Fibroblast of lung (primary cell): ENCODE data around the gene MYO18A. TPM values are rescaled to one million over a fixed set of nuclear protein-coding genes. Genes with fewer than 3 reads are reported as not detected.

Source experiments
- DNase-seq, 2 donors: peaks; one replicate each; pipeline versions ENCODE4 v3.0.0 to v3.0.0-alpha.2; 2010; ENCODE audit warnings: low read depth in 2 of 2
- H2AFZ ChIP-seq: 2 replicates; pipeline ENCODE4 v1.5.1; 2012; ENCODE audit warnings: low read length, control low read depth, inconsistent platforms
- H3K27ac ChIP-seq: 2 replicates; pipeline ENCODE4 v1.5.1; 2011; ENCODE audit warnings: low read length, control low read depth; ENCODE audit not compliant: insufficient read depth
- H3K27me3 ChIP-seq: 2 replicates; pipeline ENCODE4 v1.5.1; 2011; ENCODE audit warnings: mild to moderate bottlenecking, low read length; ENCODE audit not compliant: control insufficient read depth, insufficient read depth
- H3K36me3 ChIP-seq: 2 replicates; pipeline ENCODE4 v1.5.1; 2011; ENCODE audit warnings: low read length; ENCODE audit not compliant: control insufficient read depth, insufficient read depth
- H3K4me1 ChIP-seq: 2 replicates; pipeline ENCODE4 v1.5.1; 2011; ENCODE audit warnings: low read length; ENCODE audit not compliant: control insufficient read depth, insufficient read depth; ENCODE audit errors: extremely low read depth
- H3K4me2 ChIP-seq: 2 replicates; pipeline ENCODE4 v1.5.1; 2011; ENCODE audit warnings: low read length, control low read depth; ENCODE audit not compliant: insufficient read depth; ENCODE audit errors: extremely low read depth
- H3K4me3 ChIP-seq, 4 experiments: fragments of 200-600 bp in 1 of 4; sonication (generic) in 1 of 4; replicated peaks in 1 of 4; 2 replicates each; pipeline ENCODE4 v1.5.1; 2011 to 2016; ENCODE audit warnings: low read length in 4 of 4, low read depth in 3 of 4, mild to moderate bottlenecking in 3 of 4, control low read depth in 2 of 4, inconsistent platforms in 1 of 4, mixed read lengths in 1 of 4; ENCODE audit not compliant: insufficient read depth in 1 of 4; ENCODE audit errors: control extremely low read depth in 1 of 4
- H3K79me2 ChIP-seq: 2 replicates; pipeline ENCODE4 v1.5.1; 2012; ENCODE audit warnings: mild to moderate bottlenecking, low read length, inconsistent platforms; ENCODE audit not compliant: control insufficient read depth, insufficient read depth
- H3K9ac ChIP-seq: 2 replicates; pipeline ENCODE4 v1.5.1; 2011; ENCODE audit warnings: mild to moderate bottlenecking, low read length, control low read depth; ENCODE audit not compliant: insufficient read depth
- H3K9me3 ChIP-seq: 2 replicates; pipeline ENCODE4 v1.5.1; 2012; ENCODE audit warnings: low read depth, low read length; ENCODE audit not compliant: control insufficient read depth, insufficient read depth
- H4K20me1 ChIP-seq: 2 replicates; pipeline ENCODE4 v1.5.1; 2011; ENCODE audit warnings: low read length; ENCODE audit not compliant: control insufficient read depth, insufficient read depth; ENCODE audit errors: extremely low read depth
- CTCF ChIP-seq, 2 donors: IDR thresholded peaks in 1 of 2; conservative IDR thresholded peaks in 1 of 2; 1 replicate in 1 of 2; 2 replicates in 1 of 2; pipeline ENCODE4 v1.5.1; 2011 to 2012; ENCODE audit warnings: low read length in 2 of 2, control low read depth in 1 of 2, inconsistent platforms in 1 of 2, low read depth in 1 of 2, mild to moderate bottlenecking in 1 of 2
- EZH2 ChIP-seq: IDR thresholded peaks from 2 replicates; pipeline ENCODE4 v1.5.1; 2012; ENCODE audit warnings: low read length, control low read depth, mild to moderate bottlenecking; ENCODE audit errors: missing control alignments
- polyA plus RNA-seq, 2 donors: library from polyadenylated mRNA; depleted of rRNA in 1 of 2; stranded (reverse) in 1 of 2; unstranded in 1 of 2; fragments of >200 nt; gene quantifications; 2 replicates each; pipeline ENCODE4 v1.2.1, GENCODE V29; 2011 to 2012; ENCODE audit warnings: missing spikeins in 1 of 2
- total RNA-seq: library from RNA; depleted of rRNA; stranded (reverse); fragments of >200 nt; gene quantifications from 2 replicates; pipeline ENCODE4 v1.2.1, GENCODE V29; 2014

The MYO18A gene
- total and polyA plus RNA-seq, 2 donors (not counting 1 experiment from before 2014, with no cell fraction given) = 11.7 to 133 TPM

GRCh38 chr17:29103341-29103740 lies 76.9 kb downstream of the MYO18A start:
- no peak for TF ChIP-seq EZH2
- TF ChIP-seq CTCF (conservative IDR thresholded peaks at IDR 0.05 in 1 of 2, IDR thresholded peaks at IDR 0.05 in 1 of 2; ENCODE audit: low read depth in 1 of 2, low read length in 2 of 2) = no peak
- Histone ChIP-seq H3K79me2 (no peaks in the 10 kb centered on the region), H4K20me1 (no peaks in the 10 kb centered on the region), H3K9ac (no peak overlapping the region), H3K27ac (no peak overlapping the region), H3K4me3 (no peak overlapping the region), H2AFZ (no peak overlapping the region), H3K9me3 (no peaks in the 10 kb centered on the region), H3K4me1 (no peaks in the 10 kb centered on the region), H3K36me3 (peaks cover 6% of the 10 kb centered on the region), H3K4me2 (no peak overlapping the region), H3K27me3 (no peaks in the 10 kb centered on the region)
- DNase-seq = no peak

- Histone ChIP-seq H3K4me2 (no peak overlapping the region), H3K4me3 (no peak overlapping the region), H2AFZ (no peak overlapping the region), H3K4me1 (no peaks in the 10 kb centered on the region), H3K36me3 (peaks cover 9% of the 10 kb centered on the region), H4K20me1 (no peaks in the 10 kb centered on the region), H3K27me3 (no peaks in the 10 kb centered on the region), H3K27ac (no peak overlapping the region), H3K79me2 (no peaks in the 10 kb centered on the region), H3K9me3 (no peaks in the 10 kb centered on the region), H3K9ac (no peak overlapping the region)
- TF ChIP-seq CTCF (conservative IDR thresholded peaks at IDR 0.05 in 1 of 2, IDR thresholded peaks at IDR 0.05 in 1 of 2; ENCODE audit: low read depth in 1 of 2, low read length in 2 of 2) = no peak
- no peak for TF ChIP-seq EZH2
- DNase-seq = peak in 1 of 2 donors; percentile 27
Measured at GRCh38 chr17:29102741-29103181, 77.4 kb downstream of the MYO18A start.

- Histone ChIP-seq H3K79me2 (no peaks in the 10 kb centered on the region), H3K4me2 (no peak overlapping the region), H3K27ac (no peak overlapping the region), H3K4me3 (no peak overlapping the region), H2AFZ (no peak overlapping the region), H3K9ac (no peak overlapping the region), H3K9me3 (no peaks in the 10 kb centered on the region), H3K36me3 (peaks cover 7% of the 10 kb centered on the region), H3K27me3 (no peaks in the 10 kb centered on the region), H4K20me1 (no peaks in the 10 kb centered on the region), H3K4me1 (no peaks in the 10 kb centered on the region)
- DNase-seq = no peak
- TF ChIP-seq EZH2 (no peak), CTCF (conservative IDR thresholded peaks at IDR 0.05 in 1 of 2, IDR thresholded peaks at IDR 0.05 in 1 of 2; ENCODE audit: low read depth in 1 of 2, low read length in 2 of 2) (no peak)
Measured at GRCh38 chr17:29102046-29102445, 78.2 kb downstream of the MYO18A start.
